Stimulated activated naive CD4-positive, alpha-beta T cell treated with Interleukin-2 at 50 U/mL for 16 hours (primary cell): ENCODE results near the gene ARID5A.

Experiments used
- DNase-seq: peaks from one replicate; lab custom pipeline; 2025; lab: John Stamatoyannopoulos, UW

Gene ARID5A

GRCh38 chr2:96507957-96508520 is 28.5 kb upstream of the ARID5A start:
- peak; percentile 82 for DNase-seq

DNA sequence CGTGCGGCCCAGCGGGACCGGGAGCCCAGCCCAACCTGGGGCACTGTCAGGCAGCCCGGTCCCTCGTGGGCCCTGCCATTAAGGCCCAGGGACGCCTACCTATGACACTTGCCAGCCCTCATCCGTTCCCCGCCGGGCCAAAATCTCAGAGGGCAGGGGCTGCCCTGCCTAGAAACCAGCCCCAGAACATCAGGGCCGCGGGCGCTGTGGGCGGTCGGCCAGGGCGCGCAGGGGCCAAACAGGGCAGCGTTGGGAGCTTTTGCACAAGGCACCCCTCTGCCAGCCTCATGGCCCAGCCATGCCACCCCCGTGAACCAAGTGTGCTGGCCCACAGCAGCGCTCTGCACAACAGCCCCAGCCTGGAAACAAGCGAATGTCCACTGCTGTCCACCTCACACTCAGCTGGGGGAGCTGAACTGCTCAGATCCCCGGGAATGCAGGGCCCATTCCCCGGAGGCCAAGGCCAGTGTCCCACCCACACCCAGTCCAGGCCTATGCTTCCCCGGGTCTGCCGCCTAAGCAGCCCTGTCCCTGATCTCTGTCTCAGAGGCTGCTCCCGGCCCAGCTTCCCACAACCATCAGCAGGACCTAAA is 27.9 kb upstream of the ARID5A start:
- no peak for DNase-seq

DNA sequence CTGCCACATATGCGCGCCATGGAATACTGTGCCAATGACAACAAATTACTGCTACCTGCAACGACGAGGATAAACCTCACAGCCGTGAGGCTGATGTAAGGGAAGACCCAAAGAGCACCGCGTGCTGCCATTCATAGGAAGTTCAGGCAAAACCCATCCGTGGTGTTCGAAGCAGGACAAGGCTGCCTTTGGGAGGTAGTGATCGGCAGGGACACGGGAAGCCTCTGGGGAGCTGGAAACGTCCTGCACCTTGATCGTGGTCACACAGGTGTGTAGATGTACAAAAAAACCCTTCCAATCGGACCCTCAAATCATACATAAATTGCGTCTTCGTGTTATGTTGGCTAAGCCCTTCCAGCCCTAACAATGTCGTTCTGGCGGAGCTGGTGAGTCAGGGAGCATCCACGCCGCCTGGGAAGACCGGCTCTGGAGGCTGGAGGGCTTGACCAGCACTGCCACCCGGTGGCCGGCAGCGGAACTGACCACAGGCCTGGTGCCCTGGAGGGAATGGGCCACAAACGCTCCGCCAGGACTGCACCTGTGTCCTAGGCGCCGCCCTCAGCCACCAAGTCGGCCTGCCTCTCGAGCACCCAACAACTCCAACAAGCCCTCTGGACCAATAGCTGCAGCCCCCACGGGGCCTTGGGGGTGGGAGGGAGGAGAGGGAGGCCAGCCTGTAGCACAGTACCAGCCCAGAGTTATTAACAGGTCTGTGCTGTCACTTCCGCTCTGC is 27.3 kb upstream of the ARID5A start:
- DNase-seq: peak; percentile 48

DNA sequence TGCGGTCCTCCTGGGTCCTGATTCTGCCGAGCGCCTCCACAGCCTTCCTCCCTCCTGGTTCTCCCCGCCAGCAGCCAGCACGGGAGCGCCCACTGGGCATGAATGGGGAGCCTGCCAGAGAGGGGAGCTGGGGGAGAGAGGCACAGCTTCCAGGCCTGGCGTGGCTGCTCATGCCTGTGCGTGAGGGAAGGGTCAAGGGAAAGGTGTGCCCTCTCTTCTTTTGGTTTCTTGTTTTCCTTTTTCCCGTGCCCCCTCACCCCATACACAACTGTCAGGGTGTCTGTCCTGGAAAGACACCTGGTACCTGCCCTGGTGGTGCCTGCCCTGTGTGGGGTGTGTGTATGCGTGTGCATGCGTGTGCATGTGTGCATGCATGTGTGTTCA is 26.7 kb upstream of the ARID5A start:
- no peak for DNase-seq

- no peak for DNase-seq
Observed at GRCh38 chr2:96510931-96511595, 25.5 kb upstream of the ARID5A start.

- no peak for DNase-seq
Observed at GRCh38 chr2:96511851-96512250, 24.7 kb upstream of the ARID5A start.

DNA sequence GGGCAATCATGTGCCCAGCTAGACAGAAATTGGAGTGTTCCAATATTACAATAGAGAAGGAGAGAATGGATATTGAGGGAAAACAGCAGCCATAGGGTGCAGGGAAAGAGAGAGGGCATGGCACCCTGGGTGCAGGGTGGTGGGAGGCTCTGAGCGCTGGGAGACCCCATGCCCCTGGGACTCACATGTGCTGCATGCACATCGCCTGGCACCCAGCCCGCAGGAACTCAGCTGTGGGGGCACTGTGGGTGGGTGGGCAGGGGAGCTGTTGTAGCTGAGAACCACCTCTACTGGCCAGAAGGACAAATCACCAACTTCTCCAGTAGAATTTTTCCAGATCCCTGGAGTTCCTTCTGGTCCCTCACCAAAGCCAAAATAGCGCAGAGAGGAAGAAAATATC is 24.2 kb upstream of the ARID5A start:
- DNase-seq: no peak

DNA sequence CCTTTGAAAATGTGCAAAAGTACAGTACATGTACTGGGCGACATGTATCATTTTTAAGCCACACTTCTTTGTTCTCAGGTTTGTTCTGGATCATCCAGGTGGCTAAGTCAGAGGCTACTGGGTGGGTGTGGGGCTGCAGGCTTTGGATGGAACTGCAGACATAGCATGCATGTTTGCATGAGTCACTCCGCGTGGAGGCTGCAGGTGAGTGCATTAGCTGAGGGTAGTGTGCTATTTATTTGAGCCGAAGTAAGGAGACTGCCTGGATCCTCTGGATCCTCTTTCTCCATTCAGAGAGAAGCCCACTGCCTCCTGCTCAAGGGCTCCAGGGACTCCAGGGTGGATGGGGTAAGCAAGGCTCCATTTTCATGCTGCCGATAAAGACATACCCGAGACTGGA is 22.0 kb upstream of the ARID5A start:
- DNase-seq: no peak

DNA sequence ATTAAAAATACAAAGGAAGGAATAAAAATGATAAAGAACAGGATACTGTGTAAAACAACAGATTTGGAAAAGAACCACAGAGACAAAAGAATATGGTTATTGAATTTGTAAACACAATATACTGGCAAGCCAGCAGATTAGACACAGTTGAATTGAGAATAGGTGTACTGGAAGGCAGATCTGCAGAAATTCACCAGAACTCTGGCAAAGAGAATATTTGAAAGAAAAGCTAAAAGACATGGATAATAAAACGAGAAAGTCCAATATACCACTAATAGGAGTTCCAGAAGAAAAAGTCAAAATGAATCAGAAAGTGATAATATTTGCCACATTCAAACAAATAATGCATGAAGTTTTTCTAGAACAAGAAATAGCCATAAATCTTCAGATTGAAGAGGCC is 19.5 kb upstream of the ARID5A start:
- no peak for DNase-seq

GRCh38 chr2:96520231-96520630 is 16.3 kb upstream of the ARID5A start:
- no peak for DNase-seq

- DNase-seq: no peak
Observed at GRCh38 chr2:96520697-96521096, 15.9 kb upstream of the ARID5A start.

DNA sequence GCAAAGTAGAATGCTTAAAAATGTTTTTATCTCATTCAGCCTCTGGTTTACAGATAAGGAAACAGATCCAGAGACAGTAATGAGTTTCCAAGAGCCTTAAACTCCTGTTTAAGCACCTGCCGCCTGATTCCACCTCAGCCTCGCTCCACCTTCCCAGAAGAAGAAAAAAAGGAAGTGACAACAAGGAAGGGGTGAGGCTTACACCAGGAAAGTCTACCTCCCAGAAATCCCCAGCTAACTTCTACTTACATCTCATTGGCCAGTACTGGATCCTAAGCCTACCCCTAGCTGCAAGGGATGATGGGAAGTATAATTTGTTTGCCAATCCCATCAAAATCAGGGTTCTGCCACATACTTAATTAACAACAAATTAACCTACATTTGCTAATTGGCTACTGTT is 15.3 kb upstream of the ARID5A start:
- no peak for DNase-seq

DNA sequence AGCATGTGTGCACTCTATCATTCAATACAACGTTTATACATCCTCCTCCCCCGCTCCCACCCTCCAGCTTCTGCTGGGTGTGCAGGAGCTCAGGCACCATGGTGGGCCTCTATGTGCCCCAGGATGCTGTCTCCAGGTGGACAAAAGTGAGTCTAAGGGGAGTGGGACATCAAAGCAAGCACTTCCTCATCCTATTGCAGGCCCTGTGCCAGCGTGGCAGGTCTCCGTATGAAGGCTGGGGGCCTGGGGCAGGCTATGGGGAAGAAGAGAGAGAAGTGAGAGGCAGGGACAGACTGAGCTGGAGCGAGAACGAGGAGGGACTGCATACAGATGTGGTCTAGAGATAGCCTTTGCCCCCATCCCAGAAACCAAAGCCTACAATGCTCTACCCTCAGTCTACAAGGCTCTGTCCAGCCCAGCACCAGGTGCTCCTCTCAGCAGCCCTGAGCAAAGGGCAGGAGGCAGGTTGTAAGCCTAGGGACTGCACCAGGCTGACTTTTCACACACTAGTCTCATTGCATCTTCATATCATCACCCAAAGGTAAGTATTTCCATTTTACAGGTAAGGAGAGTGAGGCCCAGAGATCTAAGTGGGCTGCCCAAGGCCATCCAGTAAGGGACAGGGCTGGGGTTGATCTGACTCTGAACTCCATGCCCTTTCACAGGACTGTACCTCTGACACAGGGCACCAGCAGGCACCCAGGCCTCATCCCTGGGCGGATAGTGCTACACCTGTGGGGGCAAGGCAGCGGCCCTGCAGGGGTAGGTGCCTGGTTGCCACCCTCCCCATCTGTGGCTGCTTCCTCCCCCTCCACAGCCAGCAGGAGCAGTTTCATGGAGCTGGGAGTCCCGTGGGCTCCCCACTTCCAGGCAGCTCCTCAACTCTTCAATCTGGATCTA is 14.0 kb upstream of the ARID5A start:
- no peak for DNase-seq

- DNase-seq: no peak
Observed at GRCh38 chr2:96523659-96524481, 12.7 kb upstream of the ARID5A start.

DNA sequence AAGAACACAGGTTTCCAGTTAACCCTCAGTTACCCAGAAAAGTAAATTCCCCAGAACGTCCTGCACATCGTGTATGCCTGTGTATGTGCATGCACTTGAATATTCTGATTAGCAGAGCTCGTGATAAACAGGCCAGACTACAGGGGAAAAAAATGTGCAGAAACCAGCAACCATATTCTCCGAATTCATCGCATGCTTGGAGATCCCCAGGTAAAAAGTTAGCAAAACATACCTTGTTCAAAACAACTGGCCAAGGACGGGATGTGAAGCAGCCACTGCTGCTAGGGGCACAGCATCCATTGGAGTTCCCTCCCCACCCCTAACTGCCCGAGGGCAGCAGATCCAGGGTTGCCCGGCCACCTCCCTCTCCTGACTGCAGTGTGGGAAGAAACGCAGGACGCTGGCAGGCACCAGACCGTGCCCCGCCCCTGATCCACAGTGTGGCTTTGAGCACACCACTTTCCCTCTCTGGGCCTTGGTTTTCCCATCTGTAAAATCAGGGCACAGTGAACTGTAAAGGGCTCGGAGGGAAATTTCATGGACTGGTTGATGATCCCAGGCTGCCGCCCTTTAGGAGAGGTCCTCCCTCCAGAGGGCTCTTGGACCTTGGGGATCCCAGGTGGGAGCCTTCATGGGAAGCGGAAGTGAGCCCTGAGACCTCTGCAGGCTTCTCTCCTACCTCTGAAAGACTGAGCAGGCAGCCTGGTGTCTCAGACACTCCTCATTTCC is 11.9 kb upstream of the ARID5A start:
- no peak for DNase-seq

GRCh38 chr2:96525211-96525507 is 11.4 kb upstream of the ARID5A start:
- DNase-seq: no peak

- DNase-seq: no peak
Observed at GRCh38 chr2:96526101-96526591, 10.4 kb upstream of the ARID5A start.

DNA sequence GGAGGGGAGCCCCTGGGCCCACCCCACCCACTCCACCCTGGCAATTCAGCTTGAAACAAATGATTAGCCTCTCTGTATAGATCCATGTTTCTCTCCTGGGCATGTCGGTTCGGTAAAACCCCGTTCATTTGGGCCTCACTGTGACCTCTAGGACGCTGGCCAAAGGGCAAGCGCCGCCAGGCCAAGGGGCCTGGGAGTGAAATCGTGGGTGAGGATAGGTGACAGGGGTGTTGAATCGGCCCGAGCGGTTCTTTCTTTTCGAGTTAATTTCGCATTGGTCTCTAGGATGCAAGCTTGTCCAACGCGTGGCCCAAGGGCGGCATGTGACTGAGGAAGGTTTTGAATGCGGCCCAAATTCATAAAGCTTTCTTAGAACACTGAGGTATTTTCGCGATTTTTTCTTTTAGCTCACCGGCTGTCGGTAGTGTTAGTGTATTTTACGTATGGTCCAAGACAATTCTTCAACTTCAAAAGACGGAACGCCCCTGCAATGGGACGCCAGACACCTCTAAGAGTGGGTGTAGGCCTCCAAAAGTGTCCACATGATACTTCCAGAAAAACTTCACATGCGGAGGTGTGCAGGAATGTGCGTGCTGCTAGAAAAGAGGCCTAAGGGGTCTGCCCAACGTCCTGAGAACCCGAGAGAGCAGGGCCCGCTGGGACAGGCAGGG is 9.8 kb upstream of the ARID5A start:
- DNase-seq: no peak

GRCh38 chr2:96527286-96528005 is 9.1 kb upstream of the ARID5A start:
- DNase-seq: peak; percentile 62
